ENCODE results near the gene NHSL2.
A peak's percentile ranks its signal among the peaks of the same experiment; 100 is the strongest.

NHSL2 gene

GRCh38 chrX:72128183-72128834 is 217.7 kb downstream of the NHSL2 start:
- H3K27me3 Mint-ChIP-seq (ENCODE audit: low read depth) = no peaks in the 10 kb centered on the region
- H3K4me1 Mint-ChIP-seq = peaks cover 62% of the 10 kb centered on the region
- H3K9me3 Mint-ChIP-seq = peaks cover 15% of the 10 kb centered on the region
- peak overlapping the region; percentile 54 to 67 (median 62) for H3K27ac Mint-ChIP-seq
- peak overlapping the region; percentile 23 to 78 (median 72) for H3K4me3 Mint-ChIP-seq
- TF ChIP-seq CTCF (IDR thresholded peaks at IDR 0.05; ENCODE audit: unreplicated experiment in 3 of 3) = no peak
- H3K36me3 Mint-ChIP-seq (ENCODE audit: low read depth) = peaks cover 21% of the 10 kb centered on the region

GRCh38 chrX:72128881-72129280 is 218.2 kb downstream of the NHSL2 start:
- TF ChIP-seq CTCF (IDR thresholded peaks at IDR 0.05; ENCODE audit: unreplicated experiment in 3 of 3) = peak; percentile 4 to 29 (median 24)
- H3K27me3 Mint-ChIP-seq (ENCODE audit: low read depth) = no peaks in the 10 kb centered on the region
- peaks cover 17% of the 10 kb centered on the region for H3K9me3 Mint-ChIP-seq
- peak overlapping the region; percentile 72 to 84 (median 78) for H3K4me3 Mint-ChIP-seq
- peaks cover 21% of the 10 kb centered on the region for H3K36me3 Mint-ChIP-seq (ENCODE audit: low read depth)
- H3K27ac Mint-ChIP-seq = peak overlapping the region; percentile 4 to 25 (median 20)
- peaks cover 58% of the 10 kb centered on the region for H3K4me1 Mint-ChIP-seq

DNA sequence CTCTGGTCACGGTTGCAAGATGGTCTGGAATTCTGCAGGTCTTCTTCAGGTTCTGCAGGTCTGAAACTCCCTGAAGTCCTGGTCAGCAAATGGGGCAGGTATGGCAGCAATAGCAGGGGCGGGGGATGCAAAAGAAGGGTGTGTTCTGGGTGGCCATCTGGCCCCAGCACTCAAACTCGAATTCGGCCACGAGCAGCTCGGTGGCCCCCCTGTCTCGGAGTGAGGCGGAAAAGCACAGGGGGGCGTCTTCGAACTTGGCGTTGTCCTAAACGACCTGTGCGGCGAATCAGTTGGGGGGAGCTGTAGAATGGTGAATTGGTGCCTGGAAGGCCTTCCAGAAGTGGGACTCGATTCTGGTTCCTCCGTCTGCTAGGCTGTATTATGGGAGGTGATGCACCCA is 219.0 kb downstream of the NHSL2 start:
- no peak for TF ChIP-seq CTCF (IDR thresholded peaks at IDR 0.05; ENCODE audit: unreplicated experiment in 3 of 3)
- no peaks in the 10 kb centered on the region for H3K27me3 Mint-ChIP-seq (ENCODE audit: low read depth)
- peaks cover 17% of the 10 kb centered on the region for H3K9me3 Mint-ChIP-seq
- H3K27ac Mint-ChIP-seq = no peak overlapping the region
- peak overlapping the region; percentile 72 to 84 (median 78) for H3K4me3 Mint-ChIP-seq
- H3K4me1 Mint-ChIP-seq = peaks cover 50% of the 10 kb centered on the region
- peaks cover 21% of the 10 kb centered on the region for H3K36me3 Mint-ChIP-seq (ENCODE audit: low read depth)

DNA sequence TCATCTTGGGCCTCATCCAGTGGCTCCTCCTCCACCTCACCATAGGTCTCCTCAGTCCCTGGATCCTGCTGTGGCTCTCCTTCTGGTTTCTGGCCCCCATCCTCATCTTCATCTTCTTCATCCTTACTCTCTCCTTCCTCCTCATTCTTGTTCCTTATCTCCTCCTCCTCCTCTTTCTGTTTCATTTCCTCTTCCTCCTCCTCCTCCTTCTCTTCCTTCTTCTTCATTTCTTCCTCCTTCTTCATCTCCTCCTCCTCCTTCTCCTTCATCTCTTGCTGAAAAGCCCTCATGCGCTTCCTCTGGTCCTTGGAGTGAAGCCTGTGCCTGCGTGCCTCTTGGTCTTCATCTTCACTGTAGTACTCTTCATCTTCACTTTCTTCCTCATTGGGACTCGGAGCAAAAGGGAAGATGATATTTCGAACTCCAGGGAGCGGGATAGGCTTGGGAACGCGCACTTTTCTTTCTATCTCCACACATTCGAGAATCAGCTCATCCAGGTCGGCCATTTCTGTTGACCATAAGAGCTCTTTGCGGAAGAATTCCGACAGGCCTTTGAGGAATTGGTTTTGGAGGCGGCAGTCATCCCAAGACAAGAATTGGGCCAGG is 219.6 kb downstream of the NHSL2 start:
- Mint-ChIP-seq H3K27ac (peak overlapping the region in 1 of 3 experiments; percentile 7), H3K27me3 (ENCODE audit: low read depth) (no peaks in the 10 kb centered on the region), H3K4me3 (peak overlapping the region; percentile 80 to 82 (median 80)), H3K36me3 (ENCODE audit: low read depth) (peaks cover 21% of the 10 kb centered on the region), H3K9me3 (peaks cover 23% of the 10 kb centered on the region), H3K4me1 (peaks cover 44% of the 10 kb centered on the region)
- TF ChIP-seq CTCF (IDR thresholded peaks at IDR 0.05; ENCODE audit: unreplicated experiment in 3 of 3) = no peak

DNA sequence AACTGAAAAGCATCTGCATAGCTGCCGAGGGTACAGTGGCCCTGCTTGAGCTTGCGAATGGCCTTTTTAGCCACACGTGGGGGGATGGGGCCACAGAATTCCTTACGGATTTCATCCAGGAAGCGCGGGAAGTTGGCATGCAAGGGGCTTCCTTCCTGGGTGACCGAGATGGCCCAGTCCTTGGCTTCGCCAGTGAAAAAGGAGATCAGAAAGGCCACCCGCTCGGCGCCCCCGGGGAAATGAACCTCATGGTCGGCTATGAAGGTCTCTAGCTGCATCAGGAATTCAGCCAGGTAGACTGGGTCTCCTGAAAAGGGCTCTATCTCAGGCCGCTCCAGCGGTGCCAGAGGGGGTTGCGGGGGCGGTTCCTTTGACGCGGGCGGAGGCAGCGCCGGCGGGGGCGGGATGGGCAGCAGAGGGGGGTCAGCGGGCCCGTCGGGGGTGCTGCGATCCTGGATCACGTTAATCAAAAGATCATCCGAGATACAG is 220.2 kb downstream of the NHSL2 start:
- Mint-ChIP-seq H3K27me3 (ENCODE audit: low read depth) (no peaks in the 10 kb centered on the region), H3K9me3 (peaks cover 24% of the 10 kb centered on the region), H3K36me3 (ENCODE audit: low read depth) (peaks cover 21% of the 10 kb centered on the region), H3K4me1 (peaks cover 39% of the 10 kb centered on the region), H3K27ac (no peak overlapping the region), H3K4me3 (peak overlapping the region; percentile 80 to 82 (median 80))
- no peak for TF ChIP-seq CTCF (IDR thresholded peaks at IDR 0.05; ENCODE audit: unreplicated experiment in 3 of 3)

Measured in nephron (organoid).